Prostate gland (tissue), 2 donors: Measurements from ENCODE around the gene CLIP1. TPM values are rescaled to one million over a fixed set of nuclear protein-coding genes. Genes with fewer than 3 reads are reported as not detected.

Experiments
- DNase-seq: peaks from one replicate; pipeline ENCODE4 v3.0.0-alpha.2; 2019; ENCODE audit warnings: low spot score
- H3K27ac ChIP-seq, 2 donors: fragments of 200-600 bp; sonication (generic); 2 replicates each; pipeline ENCODE4 v1.5.1; 2017 to 2019
- H3K27me3 ChIP-seq: fragments of 200-600 bp; sonication (generic); replicated peaks from 2 replicates; pipeline ENCODE4 v1.5.1; 2019; ENCODE audit not compliant: insufficient read depth
- H3K36me3 ChIP-seq, 2 donors: fragments of 200-600 bp; sonication (generic); 1 replicate in 1 of 2; 2 replicates in 1 of 2; pipeline versions ENCODE4 v1.5.1 to v1.8.1; 2017 to 2019
- H3K4me1 ChIP-seq: fragments of 200-600 bp; sonication (generic); replicated peaks from 2 replicates; pipeline ENCODE4 v1.5.1; 2019
- H3K4me3 ChIP-seq, 2 donors: fragments of 200-600 bp; sonication (generic); 2 replicates each; pipeline ENCODE4 v1.5.1; 2017 to 2019
- H3K9me3 ChIP-seq: fragments of 200-600 bp; sonication (generic); 2 replicates; pipeline ENCODE4 v1.5.1; 2017
- POLR2A ChIP-seq: fragments of 450-650 bp; IDR thresholded peaks from one replicate; pipeline ENCODE4 v1.6.1; 2016; ENCODE audit warnings: antibody characterized with exemption, mild to moderate bottlenecking
- POLR2AphosphoS5 ChIP-seq: sonication (generic); formaldehyde crosslinking; IDR thresholded peaks from one replicate; pipeline ENCODE4 v1.6.1; 2017; ENCODE audit warnings: antibody characterized with exemption
- WGBS: methylation state at CpG from one replicate; pipeline ENCODE4 v1.1.5; 2018; 5-methylcytosine and 5-hydroxymethylcytosine counted together
- intact Hi-C: fragments of 100-400 bp; cut with DNase I; formaldehyde crosslinking; loops from one replicate; pipeline ENCODE4 v1.14.2; 2022
- total RNA-seq, 2 donors: library from RNA; depleted of rRNA; stranded (reverse); fragments of >200 nt; gene quantifications; one replicate each; pipeline ENCODE4 v1.1.0, GENCODE V29; 2016
- TF ChIP-seq, protein P1 (sequence below), 4 experiments: fragments of 200-600 bp in 2 of 4; fragments of 450-650 bp in 2 of 4; sonication (generic) in 2 of 4; IDR thresholded peaks; 1 replicate in 3 of 4; 2 replicates in 1 of 4; pipeline ENCODE4 v1.5.1; 2016 to 2019; ENCODE audit warnings: antibody characterized with exemption in 4 of 4, mild to moderate bottlenecking in 2 of 4, moderate library complexity in 2 of 4

The CLIP1 gene
- total RNA-seq, 2 donors from 2014 or later: 59.9 to 84.1 TPM

DNA sequence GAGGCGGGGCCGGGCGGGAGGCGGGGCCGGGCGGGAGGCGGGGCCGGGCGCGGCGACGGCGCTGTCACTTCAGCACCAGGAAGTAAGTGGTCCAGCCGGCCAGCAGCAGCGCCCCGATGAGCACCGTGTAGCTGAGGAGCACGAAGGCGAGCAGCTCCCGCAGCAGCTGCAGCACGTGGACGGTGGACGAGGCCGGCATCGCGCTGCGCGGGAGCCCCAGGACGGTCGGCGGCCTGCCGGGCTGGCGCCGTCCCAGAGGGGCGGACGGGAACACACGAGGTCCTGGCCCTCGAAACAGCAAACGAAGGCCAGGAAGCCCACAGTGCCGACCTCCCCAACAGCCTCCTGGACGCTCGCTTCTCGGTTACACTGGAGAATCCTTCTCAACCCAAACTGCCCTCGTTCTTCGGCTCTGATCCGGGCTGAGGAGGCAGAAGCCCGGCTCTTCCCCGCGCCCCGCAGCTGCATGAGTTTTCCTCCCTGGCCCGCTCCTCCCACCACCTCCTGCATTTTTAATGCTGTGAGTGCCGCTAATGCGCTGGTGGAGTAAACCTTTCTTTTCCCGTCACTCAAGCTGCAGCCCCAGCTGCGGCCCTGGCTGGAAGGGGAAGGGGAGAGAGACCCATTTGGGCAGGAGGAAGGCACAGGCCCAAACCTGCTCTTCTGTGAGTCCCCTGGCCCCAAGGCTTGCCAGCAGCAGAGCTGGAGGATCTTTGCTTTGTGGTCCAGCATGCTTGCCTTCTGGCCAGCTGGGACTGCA, 195.9 kb downstream of the CLIP1 start:
- peak overlapping the region in 1 of 2 donors; percentile 92 for H3K27ac ChIP-seq
- intact Hi-C loops: loop anchor here (5.0 kb wide), 1 partner anchor 41 kb away; the partner anchor contains the start of gene VPS33A
- 6% methylated on average over 53 of the region's 55 CpGs for WGBS

DNA sequence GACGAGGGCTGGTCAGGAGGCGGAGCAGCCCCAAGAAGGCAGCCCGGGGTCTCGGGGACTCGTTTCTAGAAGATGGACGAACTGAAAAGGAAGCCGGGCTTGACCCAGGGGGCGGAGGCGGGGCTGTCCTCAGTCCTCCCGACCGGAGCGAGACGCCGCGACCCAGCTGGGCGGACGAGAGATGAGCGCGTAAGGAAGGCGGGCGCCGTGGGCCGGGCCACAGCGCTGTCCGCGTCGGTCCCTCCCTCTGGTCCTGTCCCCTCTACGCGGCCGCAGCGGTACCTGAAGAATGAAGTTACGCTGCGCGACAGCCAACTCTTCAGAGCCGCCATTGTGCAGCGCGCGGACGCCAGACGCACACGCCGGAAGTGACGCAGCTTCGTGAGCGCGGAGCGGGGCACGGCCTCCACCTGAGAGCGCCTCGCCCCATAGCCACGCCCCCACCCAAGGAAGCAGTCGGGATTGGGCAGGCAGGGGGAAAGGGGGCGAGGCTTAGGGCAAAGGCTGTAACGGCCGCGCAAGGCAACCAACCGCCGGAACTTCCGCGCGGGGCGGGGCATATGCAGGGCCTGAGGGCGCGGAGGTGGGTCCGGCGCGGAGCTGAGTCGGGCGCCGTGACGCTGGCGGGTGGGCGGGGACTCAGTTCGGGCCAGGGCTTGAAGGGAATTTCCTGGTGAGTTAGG, 196.6 kb downstream of the CLIP1 start, which contains the start of gene DIABLO:
DIABLO (minus strand) TSS at position 370 of the 683 bp plus-strand sequence; CDS start at position 332, 38 bp downstream.
- peak; percentile 100 for DNase-seq
- Histone ChIP-seq H3K4me1 (peaks cover 12% of the 10 kb centered on the region), H3K27me3 (no peaks in the 10 kb centered on the region), H3K36me3 (peaks cover 1 to 4% of the 10 kb centered on the region in 2 donors), H3K9me3 (no peaks in the 10 kb centered on the region), H3K27ac (peak within 1 kb of the TSS; percentile 90 to 92), H3K4me3 (peak within 1 kb of the TSS; percentile 91 to 96)
- peak; percentile 98 for TF ChIP-seq POLR2A
- TF ChIP-seq, protein P1, sequence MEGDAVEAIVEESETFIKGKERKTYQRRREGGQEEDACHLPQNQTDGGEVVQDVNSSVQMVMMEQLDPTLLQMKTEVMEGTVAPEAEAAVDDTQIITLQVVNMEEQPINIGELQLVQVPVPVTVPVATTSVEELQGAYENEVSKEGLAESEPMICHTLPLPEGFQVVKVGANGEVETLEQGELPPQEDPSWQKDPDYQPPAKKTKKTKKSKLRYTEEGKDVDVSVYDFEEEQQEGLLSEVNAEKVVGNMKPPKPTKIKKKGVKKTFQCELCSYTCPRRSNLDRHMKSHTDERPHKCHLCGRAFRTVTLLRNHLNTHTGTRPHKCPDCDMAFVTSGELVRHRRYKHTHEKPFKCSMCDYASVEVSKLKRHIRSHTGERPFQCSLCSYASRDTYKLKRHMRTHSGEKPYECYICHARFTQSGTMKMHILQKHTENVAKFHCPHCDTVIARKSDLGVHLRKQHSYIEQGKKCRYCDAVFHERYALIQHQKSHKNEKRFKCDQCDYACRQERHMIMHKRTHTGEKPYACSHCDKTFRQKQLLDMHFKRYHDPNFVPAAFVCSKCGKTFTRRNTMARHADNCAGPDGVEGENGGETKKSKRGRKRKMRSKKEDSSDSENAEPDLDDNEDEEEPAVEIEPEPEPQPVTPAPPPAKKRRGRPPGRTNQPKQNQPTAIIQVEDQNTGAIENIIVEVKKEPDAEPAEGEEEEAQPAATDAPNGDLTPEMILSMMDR (IDR thresholded peaks at IDR 0.05): peak in 1 of 4 experiments; percentile 20
- peak; percentile 100 for TF ChIP-seq POLR2AphosphoS5
- WGBS: under 1% methylated on average over 74 of the region's 74 CpGs
- intact Hi-C loops: loop anchor here (5.0 kb wide), 1 partner anchor 41 kb away; the partner anchor contains the start of gene VPS33A

More for the DNA sequence above, 195.9 kb downstream of the CLIP1 start:
- Histone ChIP-seq H3K36me3 (peaks cover 6 to 9% of the 10 kb centered on the region in 2 donors), H3K9me3 (no peaks in the 10 kb centered on the region), H3K27me3 (no peaks in the 10 kb centered on the region), H3K4me3 (peak overlapping the region; percentile 10 to 24), H3K4me1 (peaks cover 12% of the 10 kb centered on the region)
- no peak for DNase-seq
- TF ChIP-seq POLR2A (no peak), POLR2AphosphoS5 (no peak)
- TF ChIP-seq, protein P1 (IDR thresholded peaks at IDR 0.05): no peak

Other genes starting within 250 kb of the CLIP1 start
- gene IL31, start 248.4 kb downstream of the CLIP1 start, total RNA-seq: not detected
- 1 to 10 TPM; 1.2 to 5.7 TPM for gene LRRC43, start 239.5 kb downstream of the CLIP1 start, total RNA-seq
- gene B3GNT4, start 219.0 kb downstream of the CLIP1 start, total RNA-seq: 1 to 10 TPM in 1 of 2 donors, under 1 TPM in 1; 0.64 to 5.1 TPM
- 100 to 1,000 TPM in 1 of 2 donors, 10 to 100 TPM in 1; 54.1 to 132 TPM for gene DIABLO, start 196.6 kb downstream of the CLIP1 start, total RNA-seq
- 10 to 100 TPM; 11.3 to 23.9 TPM for gene VPS33A, start 156.2 kb downstream of the CLIP1 start, total RNA-seq
- 10 to 100 TPM; 17.3 to 20.1 TPM for gene ZCCHC8, start 78.3 kb upstream of the CLIP1 start, total RNA-seq
- gene RSRC2, start 104.3 kb upstream of the CLIP1 start, total RNA-seq: 10 to 100 TPM; 53.0 to 61.9 TPM
- gene KNTC1, start 104.6 kb upstream of the CLIP1 start, total RNA-seq: 10 to 100 TPM; 10.8 to 28.6 TPM